GM18951 (cell line): ENCODE data around the gene PLD4.
"Not testable (repeated sequence)": the region's sequence is repeated elsewhere in the genome, so short reads cannot be mapped to it uniquely, and the experiment has no call there.

ENCODE experiments used
- POLR2A ChIP-seq: IDR thresholded peaks from 4 replicates; pipeline ENCODE4 v1.6.1; 2011; ENCODE audit warnings: mild to moderate bottlenecking; ENCODE audit not compliant: insufficient read length, insufficient read depth; ENCODE audit errors: extremely low read depth
- in situ Hi-C: fragments of 300-500 bp; cut with MboI; formaldehyde crosslinking; loops from one replicate; pipeline ENCODE4 v1.12.0; 2022; ENCODE audit warnings: low sequenced_read_pairs, mixed read lengths, inconsistent platforms; ENCODE audit not compliant: unreplicated experiment

The PLD4 gene

DNA sequence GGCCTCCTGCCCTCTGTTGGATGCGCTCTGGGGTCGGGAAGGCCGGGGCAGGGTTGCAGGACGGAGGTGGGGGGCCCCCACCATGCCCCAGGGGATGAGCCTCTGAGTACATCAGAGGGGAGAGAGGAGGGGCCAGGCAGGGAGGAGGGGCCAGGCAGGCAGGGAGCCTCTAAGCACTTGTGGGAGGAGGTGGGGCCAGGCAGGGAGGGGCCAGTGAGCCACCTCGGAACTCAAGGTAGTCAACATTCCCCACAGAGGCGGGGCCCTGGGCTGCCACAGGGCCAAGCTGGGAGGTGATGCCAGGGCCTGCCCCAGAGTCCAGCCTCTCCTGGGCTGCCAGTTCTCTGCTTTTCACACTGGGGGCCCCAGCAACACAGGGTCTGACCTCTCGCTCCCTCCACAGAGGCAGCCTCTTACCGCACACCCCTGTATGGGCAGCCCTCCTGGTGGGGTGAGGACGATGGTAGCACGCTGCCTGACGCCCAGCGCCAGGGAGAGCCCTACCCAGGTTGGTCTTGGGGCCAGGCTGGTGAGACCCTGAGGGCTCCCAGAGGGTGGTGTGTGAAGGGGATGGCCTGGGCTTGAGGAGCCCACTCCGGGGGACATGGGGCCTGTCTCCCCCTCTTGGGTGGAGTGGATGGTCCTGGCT is 42.2 kb upstream of the PLD4 start:
- no peak for TF ChIP-seq POLR2A
- in situ Hi-C loops = no loop called here

DNA sequence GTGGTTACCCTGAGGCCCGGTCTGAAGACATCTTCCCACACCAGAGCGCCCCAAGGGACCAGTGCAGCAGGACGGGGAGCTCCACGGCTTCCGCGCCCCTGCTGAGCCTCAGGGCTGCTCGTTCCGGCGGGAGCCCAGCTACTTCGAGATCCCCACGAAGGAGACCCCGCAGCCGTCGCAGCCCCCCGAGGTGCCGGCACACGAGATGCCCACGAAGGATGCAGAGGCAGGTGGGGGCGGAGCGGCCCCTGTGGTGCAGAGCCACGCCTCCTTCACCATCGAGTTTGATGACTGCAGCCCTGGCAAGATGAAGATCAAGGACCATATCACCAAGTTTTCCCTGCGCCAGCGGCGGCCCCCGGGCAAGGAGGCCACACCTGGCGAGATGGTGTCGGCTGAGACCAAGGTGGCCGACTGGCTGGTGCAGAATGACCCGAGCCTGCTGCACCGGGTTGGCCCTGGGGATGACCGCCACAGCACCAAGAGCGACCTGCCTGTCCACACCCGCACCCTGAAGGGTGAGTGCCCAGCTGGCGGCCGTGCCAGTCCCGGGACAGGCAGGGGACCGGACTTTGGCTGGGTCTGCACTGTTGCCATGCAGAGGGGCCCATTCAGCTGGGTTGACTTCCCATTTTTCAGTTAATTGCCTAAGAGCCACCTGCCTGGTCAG is 41.6 kb upstream of the PLD4 start:
- no peak for TF ChIP-seq POLR2A

DNA sequence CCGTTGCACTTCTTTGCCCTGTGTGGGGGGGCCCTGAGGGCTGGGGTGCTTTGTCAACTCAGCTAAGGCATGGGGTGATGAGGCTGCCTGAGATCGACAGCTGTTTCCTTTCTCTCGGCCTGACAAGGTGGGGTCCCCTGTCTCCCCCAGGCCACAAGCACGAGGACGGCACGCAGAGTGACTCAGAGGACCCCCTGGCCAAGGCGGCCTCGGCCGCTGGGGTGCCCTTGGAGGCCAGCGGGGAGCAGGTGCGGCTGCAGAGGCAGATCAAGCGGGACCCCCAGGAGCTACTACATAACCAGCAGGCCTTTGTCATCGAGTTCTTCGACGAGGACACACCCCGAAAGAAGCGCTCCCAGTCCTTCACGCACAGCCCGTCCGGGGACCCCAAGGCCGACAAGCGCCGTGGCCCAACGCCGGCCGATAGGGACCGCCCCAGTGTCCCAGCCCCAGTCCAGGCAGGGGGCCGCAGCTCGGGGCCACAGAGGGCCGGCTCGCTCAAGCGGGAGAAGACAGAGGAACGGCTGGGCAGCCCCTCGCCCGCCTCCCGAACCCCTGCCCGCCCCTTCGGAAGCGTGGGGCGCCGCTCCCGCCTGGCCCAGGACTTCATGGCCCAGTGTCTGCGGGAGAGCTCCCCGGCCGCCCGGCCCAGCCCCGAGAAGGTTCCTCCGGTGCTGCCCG is 40.9 kb upstream of the PLD4 start:
- no peak for TF ChIP-seq POLR2A
- in situ Hi-C loops = no loop called here

More for the DNA sequence above, 41.6 kb upstream of the PLD4 start:
- in situ Hi-C loops = no loop called here

DNA sequence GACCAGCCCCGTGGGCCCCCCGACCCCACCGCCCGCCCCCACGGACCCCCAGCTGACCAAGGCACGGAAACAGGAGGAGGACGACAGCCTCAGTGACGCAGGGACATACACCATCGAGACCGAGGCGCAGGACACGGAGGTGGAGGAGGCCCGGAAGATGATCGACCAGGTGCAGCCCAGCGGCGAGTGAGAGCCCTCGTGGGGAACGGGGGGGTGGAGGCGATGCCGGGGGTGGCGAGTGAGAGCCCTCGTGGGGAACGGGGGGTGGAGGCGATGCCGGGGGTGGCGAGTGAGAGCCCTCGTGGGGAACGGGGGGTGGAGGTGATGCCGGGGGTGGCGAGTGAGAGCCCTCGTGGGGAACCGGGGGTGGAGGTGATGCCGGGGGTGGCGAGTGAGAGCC is 40.3 kb upstream of the PLD4 start:
- in situ Hi-C loops = not testable (repeated sequence)

DNA sequence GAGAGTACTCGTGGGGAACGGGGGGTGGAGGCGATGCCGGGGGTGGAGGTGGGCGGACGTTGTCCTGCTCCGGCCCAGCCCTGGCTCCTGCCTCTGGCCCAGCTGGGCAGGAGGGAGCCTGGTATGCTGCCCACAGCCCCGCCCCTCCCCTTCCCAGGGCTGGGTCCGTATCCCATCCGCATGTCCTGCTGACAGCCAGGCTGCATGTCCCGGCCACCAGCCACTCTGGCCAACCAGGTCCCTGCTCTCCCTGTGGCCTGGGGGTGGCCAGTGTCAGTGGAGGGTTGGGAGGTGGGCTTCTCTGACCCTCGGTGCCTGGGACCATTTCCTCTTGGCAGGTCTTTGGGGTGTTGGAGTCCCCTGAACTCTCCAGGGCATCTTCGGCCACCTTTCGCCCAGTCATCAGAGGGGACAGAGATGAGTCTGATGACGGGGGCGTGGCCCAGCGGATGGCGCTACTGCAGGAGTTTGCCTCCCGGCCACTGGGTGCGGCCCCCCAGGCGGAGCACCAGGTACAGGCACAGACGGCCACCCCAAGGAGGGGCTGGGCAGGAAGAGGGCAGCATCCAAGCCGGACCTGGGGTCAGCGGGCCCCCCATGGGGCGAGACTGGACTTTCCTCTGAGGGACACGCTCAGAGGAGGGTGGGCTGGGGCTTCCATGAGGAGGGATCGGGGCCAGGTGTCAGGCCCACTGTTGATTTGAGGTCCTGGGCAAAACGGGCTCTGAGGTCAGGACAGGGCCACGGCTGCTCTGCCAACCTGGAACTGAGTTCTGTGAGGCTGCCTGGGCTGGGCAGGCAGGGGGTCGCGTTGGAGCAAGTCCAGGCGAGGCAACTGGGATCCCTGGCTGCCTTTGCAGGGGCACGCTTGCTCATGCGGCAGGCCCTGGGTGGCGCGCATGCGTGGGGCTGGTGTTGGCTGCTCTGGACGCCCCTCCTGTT is 39.4 kb upstream of the PLD4 start:
- in situ Hi-C loops = no loop called here
- no peak for TF ChIP-seq POLR2A

DNA sequence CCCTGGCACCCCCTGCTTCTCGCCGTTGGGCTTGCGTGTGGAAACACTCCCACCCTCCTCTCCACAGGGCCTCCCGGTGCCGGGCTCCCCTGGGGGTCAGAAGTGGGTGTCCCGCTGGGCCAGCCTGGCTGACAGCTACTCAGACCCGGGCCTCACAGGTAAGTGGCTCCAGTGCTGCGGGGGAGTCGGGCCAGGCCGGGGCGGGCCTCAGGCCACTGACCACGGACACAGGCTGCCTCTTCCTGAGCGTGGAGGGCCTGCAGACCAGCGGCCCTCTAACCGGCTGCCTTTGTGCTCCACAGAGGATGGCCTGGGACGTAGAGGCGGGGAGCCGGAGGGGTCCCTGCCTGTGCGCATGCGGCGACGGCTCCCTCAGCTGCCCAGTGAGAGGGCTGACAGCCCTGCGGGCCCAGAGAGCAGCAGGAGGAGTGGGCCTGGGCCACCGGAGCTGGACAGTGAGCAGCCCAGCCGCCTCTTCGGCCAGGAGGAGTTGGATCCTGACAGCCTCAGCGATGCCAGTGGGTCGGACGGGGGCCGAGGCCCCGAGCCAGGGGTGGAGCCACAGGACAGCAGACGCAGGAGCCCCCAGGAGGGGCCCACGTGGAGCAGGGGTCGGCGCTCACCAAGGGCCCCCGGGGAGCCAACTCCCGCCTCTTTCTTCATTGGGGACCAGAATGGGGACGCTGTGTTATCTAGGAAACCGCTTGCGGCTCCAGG is 38.5 kb upstream of the PLD4 start:
- TF ChIP-seq POLR2A = no peak
- in situ Hi-C loops = no loop called here

DNA sequence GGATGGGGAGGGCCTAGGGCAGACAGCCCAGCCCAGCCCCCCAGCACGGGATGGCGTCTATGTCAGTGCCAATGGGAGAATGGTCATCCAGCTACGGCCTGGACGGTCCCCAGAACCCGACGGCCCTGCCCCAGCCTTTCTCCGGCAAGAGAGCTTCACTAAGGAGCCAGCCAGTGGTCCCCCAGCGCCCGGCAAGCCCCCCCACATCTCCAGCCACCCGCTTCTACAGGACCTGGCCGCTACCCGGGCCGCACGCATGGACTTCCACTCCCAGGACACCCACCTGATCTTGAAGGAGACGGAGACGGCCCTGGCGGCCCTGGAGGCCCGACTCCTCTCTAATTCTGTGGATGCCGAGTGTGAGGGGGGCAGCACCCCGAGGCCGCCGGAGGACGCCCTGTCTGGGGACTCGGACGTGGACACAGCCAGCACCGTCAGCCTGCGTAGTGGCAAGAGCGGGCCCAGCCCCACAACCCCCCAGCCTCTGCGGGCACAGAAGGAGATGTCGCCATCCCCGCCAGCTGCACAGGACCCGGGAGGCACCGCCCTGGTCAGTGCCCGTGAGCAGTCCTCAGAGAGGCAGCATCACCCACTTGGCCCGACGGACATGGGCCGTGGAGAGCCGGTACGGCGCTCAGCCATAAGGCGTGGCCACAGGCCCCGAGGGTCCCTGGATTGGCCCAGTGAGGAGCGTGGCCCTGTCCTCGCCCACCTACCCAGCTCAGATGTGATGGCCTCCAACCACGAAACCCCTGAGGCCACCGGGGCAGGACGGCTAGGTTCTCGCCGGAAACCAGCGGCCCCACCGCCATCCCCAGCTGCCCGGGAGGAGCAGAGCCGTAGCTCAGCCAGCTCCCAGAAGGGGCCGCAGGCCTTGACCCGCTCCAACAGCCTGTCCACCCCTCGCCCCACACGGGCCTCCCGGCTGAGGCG is 37.7 kb upstream of the PLD4 start:
- TF ChIP-seq POLR2A = no peak
- in situ Hi-C loops = no loop called here

DNA sequence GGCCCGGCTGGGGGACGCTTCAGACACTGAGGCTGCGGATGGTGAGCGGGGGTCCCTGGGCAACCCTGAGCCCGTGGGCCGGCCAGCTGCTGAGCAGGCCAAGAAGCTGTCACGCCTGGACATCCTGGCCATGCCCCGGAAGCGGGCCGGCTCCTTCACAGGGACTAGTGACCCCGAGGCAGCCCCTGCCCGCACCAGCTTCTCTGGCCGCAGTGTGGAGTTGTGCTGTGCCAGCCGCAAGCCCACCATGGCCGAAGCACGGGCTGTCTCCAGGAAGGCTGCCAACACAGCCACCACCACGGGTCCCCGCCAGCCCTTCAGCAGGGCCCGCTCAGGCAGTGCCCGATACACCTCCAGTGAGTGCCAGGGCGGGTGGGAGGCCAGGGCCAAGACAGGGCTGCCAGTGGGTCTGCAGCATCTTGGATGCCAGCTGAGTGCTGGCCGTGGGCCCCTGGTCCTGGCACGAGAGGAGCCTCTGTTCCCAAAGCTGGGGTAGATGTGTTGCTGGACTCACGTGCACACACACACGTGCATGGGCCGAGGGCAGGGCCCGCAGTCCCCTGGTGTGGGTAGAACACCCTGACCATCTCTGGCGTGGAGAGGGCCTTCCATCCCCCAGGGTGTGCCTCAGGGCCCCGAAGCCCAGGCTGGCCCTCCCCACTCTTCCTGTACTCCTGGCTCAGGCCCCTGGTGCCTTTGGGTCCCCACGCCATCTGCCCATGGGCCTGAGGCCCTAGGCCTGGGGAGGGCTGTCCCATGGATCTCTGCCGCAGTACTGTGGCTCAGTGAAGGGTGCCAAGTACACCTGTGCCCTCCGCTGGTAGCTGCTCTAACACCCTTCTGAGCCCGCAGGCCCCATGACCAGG is 36.8 kb upstream of the PLD4 start:
- in situ Hi-C loops = no loop called here
- no peak for TF ChIP-seq POLR2A

DNA sequence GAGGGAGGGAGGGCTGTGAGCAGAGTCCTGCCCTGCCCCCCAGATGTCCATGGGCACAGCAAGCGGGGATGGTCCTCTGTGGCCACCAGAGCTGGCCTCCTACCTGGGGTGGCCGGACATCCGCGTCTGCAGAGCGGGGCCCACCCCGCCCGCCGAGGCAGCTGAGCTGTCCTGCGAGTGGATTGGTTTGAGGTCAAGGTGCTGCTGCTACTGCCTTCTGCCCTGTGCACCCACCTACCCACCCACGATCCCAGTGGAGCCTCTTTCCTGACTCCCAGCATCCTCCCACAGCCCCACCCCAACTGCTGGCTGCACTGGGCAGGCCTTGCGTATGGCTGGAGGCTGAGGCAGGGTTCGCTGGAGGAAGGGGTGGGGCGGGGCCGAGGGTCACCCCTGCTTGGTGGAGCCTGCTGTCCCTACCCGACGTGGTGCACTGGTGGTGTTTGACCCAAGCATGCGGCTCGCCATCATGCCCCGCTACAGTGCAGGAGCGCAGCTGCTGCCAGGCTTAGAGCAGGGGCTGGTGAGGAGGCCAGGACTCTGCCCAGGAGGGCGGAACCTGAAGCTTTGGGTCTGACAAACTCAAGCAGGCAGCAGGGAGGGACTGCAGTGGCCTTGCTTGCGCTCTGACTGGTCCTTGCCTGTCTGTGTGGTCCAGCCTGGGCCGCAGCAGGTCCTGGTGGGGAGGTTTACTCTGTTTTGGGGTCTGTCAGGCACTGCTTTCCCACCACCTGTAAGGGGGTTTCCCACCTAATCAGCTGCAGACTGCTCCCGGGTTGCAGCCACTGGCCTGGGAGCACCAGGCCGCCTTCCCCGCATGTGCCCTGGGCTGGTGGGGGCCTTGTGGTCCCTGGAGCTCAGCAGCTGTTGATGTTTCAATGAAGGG is 35.9 kb upstream of the PLD4 start:
- in situ Hi-C loops = no loop called here
- TF ChIP-seq POLR2A = no peak

DNA sequence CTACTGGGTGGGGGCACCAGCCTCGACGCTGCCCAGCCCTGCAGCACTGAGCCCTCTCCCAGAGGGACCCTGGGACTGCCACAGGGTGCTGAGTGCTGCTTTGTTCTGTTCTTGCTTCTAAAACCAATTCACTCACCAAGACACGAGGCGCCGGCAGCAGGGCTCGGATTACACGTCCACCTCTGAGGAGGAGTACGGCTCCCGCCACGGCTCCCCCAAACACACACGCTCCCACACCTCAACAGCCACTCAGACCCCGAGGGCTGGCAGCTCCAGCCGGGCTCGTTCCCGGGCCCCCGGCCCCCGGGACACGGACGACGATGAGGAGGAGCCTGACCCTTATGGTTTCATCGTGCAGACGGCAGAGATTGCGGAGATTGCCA is 35.3 kb upstream of the PLD4 start:
- in situ Hi-C loops = no loop called here
- no peak for TF ChIP-seq POLR2A

DNA sequence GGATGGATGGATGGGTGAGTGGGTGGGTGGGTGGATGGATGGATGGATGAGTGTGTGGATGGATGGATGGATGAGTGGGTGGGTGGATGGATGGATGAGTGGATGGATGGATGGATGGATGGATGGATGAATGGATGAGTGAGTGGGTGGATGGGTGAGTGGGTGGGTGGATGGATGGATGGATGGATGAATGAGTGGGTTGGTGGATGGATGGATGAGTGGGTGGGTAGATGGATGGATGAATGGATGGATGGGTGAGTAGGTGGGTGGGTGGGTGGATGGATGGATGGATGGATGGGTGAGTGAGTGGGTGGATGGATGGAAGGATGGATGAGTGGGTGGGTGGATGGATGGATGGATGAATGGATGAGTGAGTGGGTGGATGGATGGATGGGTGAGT is 34.4 kb upstream of the PLD4 start:
- in situ Hi-C loops = not testable (repeated sequence)
